Thoracic aorta (tissue), 2 donors: ENCODE results near the gene GCK. TPM values are rescaled to one million over a fixed set of nuclear protein-coding genes. Genes with fewer than 3 reads are reported as not detected.

Experiments
- ATAC-seq: fragments of 150-250 bp; one replicate; pipeline ENCODE4 v1.8.0; 2017; ENCODE audit warnings: low read depth; ENCODE audit not compliant: insufficient number of reproducible peaks, low FRiP score
- DNase-seq: peaks from one replicate; pipeline ENCODE4 v3.0.0-alpha.2; 2020; ENCODE audit warnings: low spot score
- H3K27ac ChIP-seq, 2 donors: fragments of 200-600 bp; sonication (generic); 1 replicate in 1 of 2; 2 replicates in 1 of 2; pipeline ENCODE4 v1.5.1; 2016; ENCODE audit warnings: mild to moderate bottlenecking in 2 of 2, moderate library complexity in 2 of 2
- H3K27me3 ChIP-seq: fragments of 200-600 bp; sonication (generic); replicated peaks from 2 replicates; pipeline ENCODE4 v1.6.0; 2016; ENCODE audit warnings: mild to moderate bottlenecking; ENCODE audit not compliant: insufficient read depth
- H3K36me3 ChIP-seq: fragments of 200-600 bp; sonication (generic); one replicate; pipeline ENCODE4 v1.5.1; 2016
- H3K4me1 ChIP-seq, 2 donors: fragments of 200-600 bp; sonication (generic); 1 replicate in 1 of 2; 2 replicates in 1 of 2; pipeline versions ENCODE4 v1.5.1 to v1.6.0; 2016; ENCODE audit warnings: low read depth in 2 of 2, mild to moderate bottlenecking in 1 of 2; ENCODE audit not compliant: control insufficient read depth in 1 of 2
- H3K4me3 ChIP-seq: fragments of 200-600 bp; sonication (generic); 2 replicates; pipeline ENCODE4 v1.5.1; 2016; ENCODE audit warnings: mild to moderate bottlenecking
- H3K9me3 ChIP-seq: fragments of 200-600 bp; sonication (generic); 2 replicates; pipeline ENCODE4 v1.5.1; 2016
- CTCF ChIP-seq: fragments of 200-600 bp; sonication (generic); IDR thresholded peaks from one replicate; pipeline ENCODE4 v1.5.1; 2019; ENCODE audit warnings: antibody characterized with exemption
- total RNA-seq, 2 donors: library from RNA; depleted of rRNA; stranded (reverse); fragments of >200 nt; gene quantifications; one replicate each; pipeline versions ENCODE4 v1.1.0 to v1.2.3, GENCODE V29; 2016

The GCK gene
- total RNA-seq, 2 donors from 2014 or later: 1.6 to 2.3 TPM

- H3K4me1 ChIP-seq: no peaks in the 10 kb centered on the region
- DNase-seq (no peak), ATAC-seq (no peak)
- H3K9me3 ChIP-seq: no peaks in the 10 kb centered on the region
- H3K27me3 ChIP-seq: no peaks in the 10 kb centered on the region
- no peaks in the 10 kb centered on the region for H3K36me3 ChIP-seq
- no peak overlapping the region for H3K27ac ChIP-seq
- TF ChIP-seq CTCF: no peak
- no peak overlapping the region for H3K4me3 ChIP-seq
These were observed 36.0 kb downstream of the GCK start for GRCh38 chr7:44152971-44153947.

- DNase-seq (no peak), ATAC-seq (no peak)
- Histone ChIP-seq H3K36me3 (no peaks in the 10 kb centered on the region), H3K27me3 (no peaks in the 10 kb centered on the region), H3K27ac (no peak overlapping the region), H3K9me3 (no peaks in the 10 kb centered on the region), H3K4me3 (no peak overlapping the region), H3K4me1 (no peaks in the 10 kb centered on the region)
- no peak for TF ChIP-seq CTCF
These were observed 37.3 kb downstream of the GCK start for GRCh38 chr7:44151956-44152355.

GRCh38 chr7:44150966-44151941 lies 38.0 kb downstream of the GCK start:
- ATAC-seq (no peak), DNase-seq (no peak)
- no peak for TF ChIP-seq CTCF
- Histone ChIP-seq H3K4me1 (peaks cover 0 to 4% of the 10 kb centered on the region in 2 donors), H3K36me3 (no peaks in the 10 kb centered on the region), H3K27ac (no peak overlapping the region), H3K9me3 (no peaks in the 10 kb centered on the region), H3K4me3 (no peak overlapping the region), H3K27me3 (no peaks in the 10 kb centered on the region)

- ATAC-seq (no peak), DNase-seq (no peak)
- Histone ChIP-seq H3K36me3 (no peaks in the 10 kb centered on the region), H3K4me3 (no peak overlapping the region), H3K9me3 (no peaks in the 10 kb centered on the region), H3K4me1 (peaks cover 2 to 8% of the 10 kb centered on the region in 2 donors), H3K27ac (no peak overlapping the region), H3K27me3 (no peaks in the 10 kb centered on the region)
- TF ChIP-seq CTCF: no peak
These were observed 38.8 kb downstream of the GCK start for GRCh38 chr7:44150466-44150832.
